Left renal pelvis (tissue), 4 donors: ENCODE results near the gene AMN1. TPM values are rescaled to one million over a fixed set of nuclear protein-coding genes. Genes with fewer than 3 reads are reported as not detected.
A peak's percentile ranks its signal among the peaks of the same experiment; 100 is the strongest.
"Not testable (repeated sequence)": the region's sequence is repeated elsewhere in the genome, so short reads cannot be mapped to it uniquely, and the experiment has no call there.

Source experiments
- DNase-seq, 4 donors: peaks; one replicate each; pipeline ENCODE4 v3.0.0-alpha.2; 2013; ENCODE audit warnings: low read depth in 4 of 4, low spot score in 3 of 4
- polyA plus RNA-seq, 4 donors: library from polyadenylated mRNA; unstranded; fragments of 120-200 nt; gene quantifications; one replicate each; pipeline ENCODE4 v1.2.1, GENCODE V29; 2013; ENCODE audit not compliant: insufficient read length in 4 of 4

AMN1 gene
- 10 to 100 TPM; 17.8 to 26.1 (median 22.4) TPM for polyA plus RNA-seq

GRCh38 chr12:31728917-31729640 lies at the start of gene AMN1:
Gene AMN1 (minus strand): TSS chr12:31729021. CDS start chr12:31729008, 13 bp downstream.
- peak; percentile 98 to 99 (median 99) for DNase-seq

- no peak for DNase-seq
These were observed 45.0 kb upstream of the AMN1 start for GRCh38 chr12:31773867-31774266.

- DNase-seq, result no peak
These were observed 44.5 kb upstream of the AMN1 start for GRCh38 chr12:31773223-31773750.

- DNase-seq, result no peak
These were observed 43.9 kb upstream of the AMN1 start for GRCh38 chr12:31772685-31773222.

GRCh38 chr12:31772186-31772585 lies 43.4 kb upstream of the AMN1 start:
- no peak for DNase-seq

- no peak for DNase-seq
These were observed 39.2 kb upstream of the AMN1 start for GRCh38 chr12:31768046-31768445.

GRCh38 chr12:31765931-31766330 lies 37.1 kb upstream of the AMN1 start:
- no peak for DNase-seq

GRCh38 chr12:31759632-31760459 lies 31.0 kb upstream of the AMN1 start:
- no peak for DNase-seq

GRCh38 chr12:31758297-31758696 lies 29.5 kb upstream of the AMN1 start:
- DNase-seq, result not testable (repeated sequence)

GRCh38 chr12:31756977-31757420 lies 28.2 kb upstream of the AMN1 start:
- no peak for DNase-seq

- no peak for DNase-seq
These were observed 23.6 kb upstream of the AMN1 start for GRCh38 chr12:31752450-31752849.

- no peak for DNase-seq
These were observed 22.3 kb upstream of the AMN1 start for GRCh38 chr12:31751085-31751484.

GRCh38 chr12:31750747-31751039 lies 21.9 kb upstream of the AMN1 start:
- DNase-seq, result no peak

GRCh38 chr12:31749024-31749704 lies 20.3 kb upstream of the AMN1 start:
- no peak for DNase-seq

GRCh38 chr12:31745242-31745641 lies 16.4 kb upstream of the AMN1 start:
- DNase-seq, result no peak

- DNase-seq, result not testable (repeated sequence)
These were observed 15.5 kb upstream of the AMN1 start for GRCh38 chr12:31744363-31744762.

GRCh38 chr12:31742891-31743290 lies 14.1 kb upstream of the AMN1 start:
- DNase-seq, result no peak

GRCh38 chr12:31740628-31741027 lies 11.8 kb upstream of the AMN1 start:
- no peak for DNase-seq

- DNase-seq, result no peak
These were observed 8.9 kb upstream of the AMN1 start for GRCh38 chr12:31737763-31738162.

- no peak for DNase-seq
These were observed 8.5 kb upstream of the AMN1 start for GRCh38 chr12:31737345-31737744.

- no peak for DNase-seq
These were observed 7.7 kb upstream of the AMN1 start for GRCh38 chr12:31736472-31736871.
